Embryonic facial prominence (tissue), 1 donor: Measurements from ENCODE around the gene PGBD5.

Experiments used
- DNase-seq: peaks from one replicate; pipeline ENCODE4 v3.0.0-alpha.2; 2016; ENCODE audit errors: extremely low spot score

PGBD5 gene

DNA sequence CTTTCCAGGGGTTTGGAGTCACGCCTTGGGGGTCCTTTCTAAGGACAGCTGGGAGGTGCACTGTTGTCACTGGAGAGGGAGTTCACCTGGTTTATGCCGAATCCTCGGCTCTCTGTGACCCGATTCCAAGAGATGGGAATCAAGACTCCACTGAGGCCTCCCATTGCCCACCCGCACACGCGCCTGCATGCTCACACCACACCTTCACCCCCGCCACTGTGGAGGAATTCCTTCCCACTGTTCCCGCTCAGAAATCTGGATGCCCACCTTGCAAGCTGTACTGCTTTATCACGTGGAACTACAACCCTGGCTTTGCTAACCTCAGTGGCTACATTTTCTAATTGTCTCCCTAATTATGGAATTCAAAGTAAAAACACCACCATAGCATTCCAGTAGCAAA lies 29.2 kb downstream of the PGBD5 start:
- no peak for DNase-seq

DNA sequence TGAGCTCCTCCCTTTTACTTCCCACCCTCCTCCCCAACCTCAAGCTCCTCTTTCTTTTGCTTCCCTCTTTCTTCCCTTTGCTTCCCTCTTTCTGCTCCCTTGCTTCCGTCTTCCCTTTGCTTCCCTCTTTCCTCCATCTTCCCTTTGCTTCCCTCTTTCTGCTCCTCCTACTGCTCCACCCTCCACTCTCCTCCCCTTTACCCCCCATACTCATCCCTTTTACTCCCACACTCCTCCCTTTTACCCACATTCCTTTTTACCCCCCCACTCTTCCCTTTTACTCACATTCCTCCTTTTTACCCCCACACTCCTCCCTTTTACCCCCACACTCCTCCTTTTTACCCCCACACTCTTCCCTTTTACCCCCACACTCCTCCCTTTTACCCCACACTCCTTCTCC lies 30.2 kb downstream of the PGBD5 start:
- DNase-seq: no peak

DNA sequence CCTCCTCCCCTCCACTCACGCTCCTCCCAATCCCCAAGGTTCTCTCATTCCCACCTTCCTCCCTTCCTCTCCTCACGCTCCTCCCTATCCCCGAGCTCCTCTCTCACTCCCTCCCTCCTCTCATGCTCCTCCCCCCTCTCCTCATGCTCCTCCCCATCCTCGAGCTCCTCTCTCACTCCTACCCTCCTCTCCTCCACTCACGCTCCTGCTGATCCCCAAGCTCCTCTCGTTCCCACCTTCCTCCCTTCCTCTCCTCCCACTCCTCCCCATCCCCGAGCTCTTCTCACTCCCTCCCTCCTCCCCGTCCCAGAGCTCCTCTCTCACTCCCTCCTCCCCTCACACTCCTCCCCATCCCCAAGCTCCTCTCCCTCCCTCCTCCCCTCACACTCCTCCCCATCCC lies 31.4 kb downstream of the PGBD5 start:
- DNase-seq: no peak

DNA sequence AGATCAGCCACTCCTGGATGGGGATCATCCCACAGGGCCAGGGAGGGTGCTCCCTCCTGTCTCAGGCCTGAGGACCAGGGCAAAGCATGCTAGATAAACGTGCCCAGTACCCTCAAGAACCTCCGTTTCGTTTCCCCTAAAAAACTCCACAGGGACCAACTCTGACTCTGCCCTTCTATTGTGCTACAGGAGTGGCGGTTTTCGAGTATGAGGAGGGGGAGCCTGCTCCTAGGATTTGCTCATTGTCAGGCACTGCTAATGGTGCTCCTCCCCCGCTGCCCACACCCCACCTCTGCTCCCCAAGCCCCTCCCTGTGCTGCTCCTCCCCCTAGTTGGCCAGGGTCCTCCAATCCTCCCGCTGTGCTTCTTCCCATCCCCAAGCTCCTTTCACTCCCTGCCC lies 32.0 kb downstream of the PGBD5 start:
- no peak for DNase-seq

DNA sequence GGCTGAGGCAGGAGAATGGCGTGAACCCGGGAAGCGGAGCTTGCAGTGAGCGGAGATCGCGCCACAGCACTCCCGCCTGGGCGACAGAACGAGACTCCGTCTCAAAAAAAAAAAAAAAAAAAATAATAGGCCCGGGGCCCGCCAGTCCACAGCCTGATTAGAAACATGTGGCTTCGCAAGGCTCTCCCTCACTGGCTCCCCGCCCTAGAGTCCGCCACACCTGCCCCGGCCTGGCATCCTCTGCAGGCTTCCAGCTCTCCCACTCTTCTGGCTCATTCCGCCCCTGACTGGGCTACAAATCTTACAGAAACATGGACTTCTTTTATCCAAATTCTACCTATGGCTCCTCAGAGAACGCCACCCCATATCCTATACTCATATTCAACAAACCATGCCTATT lies 32.4 kb downstream of the PGBD5 start:
- DNase-seq: no peak

DNA sequence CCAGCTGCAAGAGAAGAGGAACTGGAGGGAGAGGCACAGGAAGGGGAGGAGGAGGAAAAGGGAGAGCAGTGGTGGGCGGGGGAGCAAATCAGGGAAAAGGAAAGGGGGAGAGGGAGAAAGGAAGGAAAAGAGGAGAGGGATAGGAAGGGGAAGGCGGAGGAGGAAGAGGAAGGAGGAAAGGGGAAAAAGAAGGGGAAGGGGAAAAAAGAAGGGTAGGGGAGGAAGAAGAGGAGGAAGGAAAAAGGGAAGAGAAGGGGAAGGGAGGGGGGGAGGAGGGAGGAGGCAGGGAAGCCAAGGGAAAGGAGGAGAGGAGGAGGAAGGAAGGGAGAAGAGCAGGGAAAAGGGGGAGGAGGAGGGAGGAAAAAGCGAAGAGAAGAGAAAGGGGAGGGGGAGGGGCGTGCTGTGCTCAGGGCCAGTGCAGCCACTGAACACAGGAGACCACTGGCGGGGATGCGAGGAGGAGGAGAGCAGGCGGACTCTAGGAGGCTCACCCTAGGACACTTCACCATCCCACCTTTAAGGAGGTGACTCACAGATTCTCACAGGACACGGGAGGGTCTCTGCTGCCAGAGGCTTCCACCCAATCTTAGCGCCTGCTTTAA lies 33.1 kb downstream of the PGBD5 start:
- DNase-seq: no peak

DNA sequence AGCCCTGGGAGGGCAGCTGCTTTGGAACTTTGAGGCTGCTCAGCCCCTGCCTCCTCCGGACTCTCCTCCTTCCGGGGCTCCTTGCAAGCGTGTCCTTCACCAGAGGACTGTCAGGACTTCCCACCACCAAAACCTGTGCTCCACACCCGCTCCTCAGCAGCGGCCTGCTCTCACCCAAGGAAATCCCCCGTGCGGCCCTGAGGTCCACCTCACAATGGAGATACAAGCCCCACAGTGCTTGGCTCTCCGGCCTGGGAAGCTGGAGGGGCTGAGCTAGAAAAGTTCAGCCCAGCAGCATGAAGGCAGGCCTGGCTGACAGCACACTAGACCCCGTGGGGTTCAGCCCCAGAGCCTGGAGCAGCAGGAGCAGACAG lies 33.6 kb downstream of the PGBD5 start:
- DNase-seq: no peak

DNA sequence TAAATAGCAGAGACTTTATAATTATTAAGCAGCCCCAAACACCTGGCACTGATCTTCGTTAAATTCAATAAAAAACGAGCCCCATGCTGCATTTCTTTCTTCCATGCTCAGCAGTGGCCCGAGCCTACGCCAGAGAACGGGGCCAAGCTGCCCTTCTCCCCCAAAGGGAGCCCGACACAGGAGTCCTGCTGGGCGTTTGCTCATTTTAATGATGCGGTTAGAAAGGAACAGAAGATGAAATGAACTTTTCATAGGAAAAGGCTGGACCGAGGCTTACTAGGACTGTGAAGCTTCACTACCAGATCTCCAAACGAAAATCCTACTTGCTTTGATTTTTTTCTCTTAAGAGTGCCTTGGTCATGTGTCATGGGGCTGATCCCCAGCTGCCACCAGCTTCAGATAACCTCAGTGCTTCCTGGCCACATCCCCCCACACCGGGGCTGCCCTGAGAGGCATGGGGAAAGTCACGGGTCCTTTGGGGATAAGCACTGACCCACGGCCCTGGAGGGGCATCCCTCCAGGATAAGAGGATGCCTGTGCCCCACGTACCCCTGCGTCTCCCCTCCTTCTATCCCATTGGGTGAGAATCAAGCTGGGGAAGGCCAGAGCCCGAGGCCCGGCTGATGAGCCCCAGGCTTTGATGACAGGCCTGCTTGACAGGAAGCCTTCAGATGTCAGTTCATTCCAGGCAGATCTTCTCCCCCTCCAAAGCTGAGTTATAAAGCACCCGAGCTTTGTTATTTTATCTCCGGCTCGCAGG lies 34.2 kb downstream of the PGBD5 start:
- DNase-seq: no peak

DNA sequence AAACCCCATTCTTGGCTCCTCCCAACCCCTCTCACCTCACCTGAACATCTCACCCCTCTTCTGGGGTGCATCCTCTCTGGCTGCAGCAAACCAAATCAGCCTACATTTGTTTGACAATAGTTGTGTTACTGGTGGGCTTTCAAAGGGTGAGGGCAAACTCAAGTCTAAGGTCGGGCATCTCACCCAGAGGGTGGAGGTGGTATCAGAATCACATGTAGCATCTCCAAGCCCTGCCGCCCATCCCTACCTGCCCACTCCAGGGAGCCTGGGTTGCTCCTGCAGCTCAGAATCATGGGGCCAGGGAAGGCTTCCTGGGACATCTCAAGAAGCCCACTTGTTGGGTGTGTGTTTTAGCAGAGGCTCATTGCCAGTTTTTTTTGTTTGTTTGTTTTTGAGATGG lies 35.8 kb downstream of the PGBD5 start:
- DNase-seq: no peak

DNA sequence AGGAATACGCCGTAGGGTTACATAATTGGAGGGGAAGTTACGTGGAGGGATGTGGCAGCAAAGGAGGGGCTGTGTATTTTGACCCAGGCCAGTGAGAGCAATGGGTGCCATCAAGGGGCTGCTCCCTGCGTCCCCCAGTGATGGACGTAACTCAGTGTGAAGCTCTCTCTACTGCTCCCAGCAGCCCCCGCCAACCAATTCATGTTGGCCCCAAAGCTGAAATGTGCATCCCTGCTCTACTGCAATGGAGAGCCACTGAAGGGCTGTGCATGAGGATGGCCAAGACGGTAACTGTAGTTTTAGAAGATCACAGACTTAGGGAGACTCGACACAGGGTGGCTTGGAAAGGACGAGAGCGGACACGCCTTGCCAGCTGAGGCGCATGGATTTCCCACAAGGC lies 38.3 kb downstream of the PGBD5 start:
- DNase-seq: no peak

DNA sequence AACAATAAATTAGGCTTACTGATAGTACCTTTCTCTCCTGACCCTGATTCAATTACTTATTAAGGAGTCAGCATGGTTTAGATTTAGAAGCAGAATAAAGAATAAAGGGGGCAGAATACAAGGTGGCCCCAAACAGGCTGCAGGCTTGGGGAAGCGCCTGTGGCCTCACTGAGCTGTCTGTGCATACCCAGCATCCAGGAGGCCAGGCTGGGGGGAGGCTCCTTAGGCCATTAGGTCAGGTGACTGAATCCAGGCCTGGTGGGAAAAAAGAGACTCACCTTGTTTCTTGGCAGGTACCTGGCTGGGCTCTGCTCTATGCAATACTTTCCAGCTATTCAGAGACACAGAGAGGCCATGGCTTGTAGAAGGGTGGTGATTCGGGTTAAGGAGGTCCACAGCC lies 38.8 kb downstream of the PGBD5 start:
- DNase-seq: no peak

DNA sequence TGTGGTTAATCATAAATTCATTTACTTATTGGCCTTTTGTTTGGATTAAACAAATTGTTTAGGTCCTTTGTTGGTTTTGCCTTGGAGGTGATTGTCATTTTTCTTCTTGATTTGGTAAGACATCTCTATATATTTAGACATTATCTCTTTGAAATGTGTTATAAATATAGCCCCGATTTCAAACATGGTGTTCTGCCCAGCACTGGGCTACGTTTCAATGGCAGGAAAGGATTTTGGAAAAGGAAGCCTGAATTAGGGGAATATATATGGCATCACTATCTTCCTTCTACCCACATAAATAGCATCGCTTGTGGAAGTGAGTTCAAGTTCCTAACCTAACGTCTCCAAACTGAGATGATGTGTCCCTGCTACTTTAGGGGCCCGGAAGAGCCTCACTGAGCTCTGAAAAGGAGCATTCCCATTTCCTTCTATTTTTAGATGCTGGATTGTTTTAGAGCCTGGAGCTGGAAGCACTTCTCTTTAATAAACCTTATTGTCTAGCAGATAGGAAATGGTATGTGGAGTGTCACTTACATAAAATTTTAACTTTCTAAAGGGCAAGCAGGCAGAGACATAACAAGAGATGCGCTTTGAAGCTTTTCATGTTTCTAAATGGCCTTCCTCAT lies 39.4 kb downstream of the PGBD5 start:
- DNase-seq: no peak

DNA sequence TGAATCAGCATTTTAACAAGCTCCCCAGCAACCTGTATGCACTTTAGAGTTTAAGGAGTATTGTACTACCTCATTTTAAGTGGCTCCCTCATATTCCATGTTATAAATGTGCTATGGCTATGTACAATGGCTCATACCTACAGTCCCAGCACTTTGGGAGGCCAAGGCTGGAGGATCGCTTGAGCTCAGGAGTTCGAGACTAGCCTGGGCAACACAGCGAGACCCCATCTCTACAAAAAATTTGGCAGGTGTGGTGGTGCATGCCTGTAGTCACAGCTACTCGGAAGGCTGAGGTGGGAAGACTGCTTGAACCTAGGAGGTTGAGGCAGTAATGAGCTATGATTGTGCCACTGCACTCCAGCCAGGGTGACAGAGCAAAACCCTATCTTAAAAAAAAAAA lies 40.2 kb downstream of the PGBD5 start:
- DNase-seq: no peak

DNA sequence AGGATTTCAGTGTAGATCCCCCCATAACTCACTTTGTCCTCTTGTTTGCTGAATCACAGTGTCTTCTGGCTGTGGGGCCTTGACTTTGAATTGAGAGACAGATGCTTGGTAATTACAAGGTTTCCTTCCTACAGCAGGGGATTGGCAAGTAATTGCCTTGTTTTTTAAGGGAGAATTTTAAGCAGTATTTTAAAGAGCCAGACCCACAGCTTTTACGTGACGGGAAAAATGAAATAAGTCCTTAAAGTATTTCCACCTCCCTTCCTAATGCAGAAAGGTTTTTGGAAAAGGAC lies 41.0 kb downstream of the PGBD5 start:
- no peak for DNase-seq

DNA sequence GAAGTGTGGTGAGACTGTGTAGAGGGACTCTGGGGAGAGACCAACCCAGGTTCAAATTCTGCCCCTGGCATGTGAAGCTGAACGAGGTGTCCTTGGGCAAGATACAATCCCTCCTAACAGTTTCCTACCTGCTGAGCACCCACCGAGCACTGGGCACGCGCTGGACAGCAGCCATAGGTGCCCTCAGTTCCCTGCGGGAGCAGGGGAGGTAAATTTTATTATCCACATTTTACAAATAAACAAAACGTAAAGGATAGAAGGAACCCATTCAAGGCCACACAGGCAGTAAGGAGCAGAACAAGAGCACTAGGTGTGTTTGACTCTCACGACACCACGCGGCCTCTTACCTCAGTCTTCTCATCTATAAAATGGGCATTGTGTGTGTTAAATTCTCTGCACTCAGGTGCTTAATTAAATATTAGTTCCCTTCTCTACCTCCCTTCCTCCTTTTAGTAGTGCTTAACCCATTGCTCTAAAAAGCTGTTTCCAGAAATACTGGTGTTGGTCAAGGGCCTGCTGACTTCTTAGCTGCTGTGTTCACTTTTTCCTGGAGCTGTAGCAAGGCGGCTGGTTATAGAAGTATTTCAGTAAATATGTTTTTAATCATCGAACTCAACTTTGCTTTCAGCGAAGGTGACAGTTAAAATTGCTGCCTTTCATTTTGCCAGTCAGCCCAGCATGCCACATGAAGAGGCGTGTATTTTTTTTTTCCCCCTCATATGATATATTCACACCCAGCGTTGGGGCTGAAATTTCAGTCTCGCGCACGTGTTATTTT lies 41.6 kb downstream of the PGBD5 start:
- DNase-seq: no peak

DNA sequence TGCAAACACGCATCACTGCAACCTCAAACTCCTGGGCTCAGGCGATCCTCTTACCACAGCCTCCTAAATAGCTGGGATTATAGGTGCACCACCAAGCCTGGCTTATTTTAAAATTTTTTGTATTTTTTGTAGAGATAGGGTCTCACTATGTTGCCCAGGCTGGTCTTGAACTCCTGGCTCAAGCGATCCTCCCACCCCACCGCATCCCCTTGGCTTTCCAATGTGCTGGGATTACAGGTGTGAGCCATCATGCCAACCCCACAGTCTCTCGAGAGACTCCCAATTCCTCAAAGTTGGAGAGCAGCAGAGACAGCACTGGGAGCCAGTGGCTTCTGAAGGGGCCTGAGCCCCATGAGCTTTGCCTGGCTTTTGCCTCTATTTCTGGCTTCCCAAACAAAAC lies 42.7 kb downstream of the PGBD5 start:
- no peak for DNase-seq

DNA sequence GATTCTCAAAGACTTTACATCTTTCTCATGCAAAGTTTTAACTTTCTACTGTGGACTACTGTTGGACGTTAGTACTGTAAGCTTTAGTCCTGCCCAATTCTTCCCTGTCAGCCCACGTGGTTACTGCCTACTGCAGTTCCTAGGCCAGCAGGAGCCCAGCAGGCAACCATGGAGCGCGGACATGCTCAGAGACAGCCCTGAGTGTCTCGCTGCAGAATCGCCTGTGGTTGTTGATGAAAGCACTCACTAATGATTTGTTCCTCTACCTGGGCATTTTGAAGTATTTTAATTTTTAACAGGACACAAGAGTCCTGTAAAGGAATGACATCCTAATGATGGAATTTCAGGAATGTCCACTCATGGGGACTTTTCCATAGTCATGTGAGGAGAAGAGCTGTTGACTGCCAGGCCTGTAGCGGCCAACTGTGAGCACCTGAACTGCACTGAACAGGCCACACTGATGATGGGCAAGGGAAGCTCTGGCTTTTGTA lies 44.1 kb downstream of the PGBD5 start:
- DNase-seq: no peak

DNA sequence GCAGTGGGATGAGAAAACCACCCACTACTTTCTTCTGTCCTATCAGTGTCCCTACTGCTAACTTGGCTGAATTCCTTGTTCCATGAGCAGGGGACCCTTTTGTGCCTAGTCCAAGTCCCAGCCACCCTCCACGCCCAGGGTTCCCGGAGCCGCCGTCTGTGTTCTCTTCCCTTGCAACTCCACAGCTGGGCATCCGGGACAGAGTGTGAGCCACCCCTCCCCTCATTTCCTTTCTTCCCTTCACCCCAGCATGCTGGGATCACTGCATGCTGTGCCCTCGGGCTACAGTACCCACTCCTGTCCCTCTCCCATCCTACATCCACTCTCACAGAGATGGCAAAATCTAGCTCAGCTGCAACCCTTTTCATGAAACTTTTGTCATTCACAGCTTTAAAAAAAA lies 44.5 kb downstream of the PGBD5 start:
- DNase-seq: no peak

DNA sequence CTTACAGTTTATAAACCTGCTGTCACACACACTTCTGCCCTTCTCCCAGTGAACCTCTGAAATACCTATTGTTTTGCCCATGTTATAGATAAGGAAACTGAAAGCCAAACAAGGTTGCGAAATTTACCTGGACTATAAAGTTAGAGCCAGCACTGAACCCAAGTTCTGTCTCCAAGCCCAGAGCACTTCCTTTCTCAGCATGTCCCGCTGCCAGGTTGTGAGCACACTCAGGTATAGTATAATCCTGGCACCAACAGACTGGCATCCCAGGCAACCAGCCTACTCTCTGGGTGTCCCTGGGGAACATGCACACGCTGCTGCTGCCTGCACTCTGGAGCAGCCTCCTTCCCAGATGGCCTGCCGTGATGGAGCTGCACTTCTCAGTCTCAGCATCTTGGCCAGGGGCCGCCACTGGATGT lies 45.1 kb downstream of the PGBD5 start:
- no peak for DNase-seq

DNA sequence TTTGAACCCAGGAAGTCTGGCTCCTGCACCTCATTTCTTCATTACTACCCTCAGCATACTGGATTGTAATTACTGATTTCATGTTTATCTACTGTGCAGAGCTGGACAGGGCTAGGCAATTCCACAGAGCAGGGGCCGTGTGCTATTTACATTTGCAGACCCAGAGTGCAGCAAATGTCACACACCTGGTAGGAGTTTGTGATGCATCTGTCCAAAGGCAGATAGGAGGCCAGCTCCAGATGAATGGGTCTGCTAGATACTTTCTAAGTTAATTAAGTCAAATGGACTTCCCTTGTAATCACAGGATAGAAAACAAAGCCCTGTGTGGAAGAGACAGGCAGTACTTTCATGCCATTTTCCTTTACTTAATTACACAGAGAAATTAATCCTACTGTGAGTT lies 46.2 kb downstream of the PGBD5 start:
- no peak for DNase-seq

DNA sequence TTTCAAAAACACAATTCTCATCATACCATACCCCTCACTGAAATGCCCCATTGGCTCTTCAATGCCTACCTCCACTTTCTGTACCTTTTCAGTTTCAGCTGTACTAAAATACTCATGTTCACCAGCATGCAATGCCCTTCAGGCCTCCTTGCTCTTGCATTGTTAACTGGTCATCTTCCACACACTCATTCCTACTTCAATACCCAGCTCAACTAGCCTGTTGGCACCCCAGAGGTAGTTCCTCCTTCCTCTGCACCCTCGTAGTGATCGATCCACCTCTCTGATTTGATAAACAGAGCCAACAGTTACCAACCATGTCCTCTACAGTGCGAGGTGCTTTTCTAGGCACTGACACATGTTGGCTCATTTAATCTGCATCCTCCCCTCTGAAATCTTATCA lies 46.7 kb downstream of the PGBD5 start:
- DNase-seq: no peak

DNA sequence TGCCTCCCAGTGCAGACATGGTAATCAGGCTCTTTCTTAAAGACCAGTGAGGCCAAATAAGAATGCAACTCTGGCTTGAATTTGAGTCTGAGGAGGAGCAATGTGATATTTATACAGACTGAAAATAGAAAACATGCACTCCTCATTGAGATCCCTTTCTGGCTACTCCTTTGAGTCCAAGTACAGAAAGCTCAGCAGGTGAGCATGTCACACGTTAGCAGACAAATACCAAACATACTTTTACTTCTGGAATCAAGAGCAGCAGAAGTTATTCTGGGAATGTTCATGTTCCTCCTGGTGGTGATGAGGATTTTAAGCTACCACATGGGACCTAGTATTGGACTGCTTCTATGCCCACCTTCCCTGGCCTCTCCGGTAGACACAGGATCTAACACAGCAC lies 48.3 kb downstream of the PGBD5 start:
- no peak for DNase-seq

DNA sequence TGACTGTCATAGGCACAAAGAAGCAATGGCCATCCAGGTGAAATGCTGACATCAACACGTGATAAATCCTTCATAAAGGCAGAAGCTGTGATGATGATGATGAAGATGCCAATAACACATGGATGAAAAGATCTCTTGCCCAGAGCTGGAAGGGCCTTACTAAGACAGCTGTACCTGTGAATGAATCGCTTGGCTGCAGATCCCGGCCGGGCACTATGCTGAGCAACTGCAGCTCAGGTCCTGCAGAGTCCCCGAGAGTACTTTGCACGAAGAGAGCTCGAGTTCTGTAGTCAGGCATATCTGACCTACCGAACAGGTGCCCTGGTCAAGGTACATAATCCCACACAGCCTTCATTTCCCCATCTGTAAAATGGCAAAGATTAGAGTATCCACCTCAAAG lies 48.8 kb downstream of the PGBD5 start:
- no peak for DNase-seq
